HL-60 (cell line): ENCODE measurements around the gene HABP2.

Source experiments
- DNase-seq, 2 experiments: peaks; one replicate each; pipeline ENCODE4 v3.0.0-alpha.2; 2010 to 2020; ENCODE audit warnings: low read depth in 1 of 2, low spot score in 1 of 2
- H3K27ac ChIP-seq: fragments of 250-450 bp; sonication (Bioruptor Pico); replicated peaks from 2 replicates; pipeline ENCODE4 v1.5.1; 2020; ENCODE audit warnings: mild to moderate bottlenecking, moderate library complexity
- H3K27me3 ChIP-seq: fragments of 250-450 bp; sonication (Bioruptor Pico); 2 replicates; pipeline ENCODE4 v1.5.1; 2021; ENCODE audit warnings: mild to moderate bottlenecking, moderate library complexity; ENCODE audit not compliant: insufficient read depth, poor library complexity, severe bottlenecking
- H3K4me3 ChIP-seq: replicated peaks from 2 replicates; pipeline ENCODE4 v1.5.1; 2011; ENCODE audit warnings: mild to moderate bottlenecking, control low read depth, low read length; ENCODE audit not compliant: insufficient read depth
- GABPA ChIP-seq: IDR thresholded peaks from 2 replicates; pipeline ENCODE4 v1.6.1; 2012; ENCODE audit warnings: low read depth
- POLR2AphosphoS5 ChIP-seq: IDR thresholded peaks from 2 replicates; pipeline ENCODE4 v1.6.1; 2012; ENCODE audit warnings: low read depth
- SPI1 ChIP-seq: IDR thresholded peaks from 2 replicates; pipeline ENCODE4 v1.6.1; 2012; ENCODE audit warnings: low read depth, mild to moderate bottlenecking, borderline replicate concordance
- TF ChIP-seq, protein P1 (sequence below): IDR thresholded peaks from one replicate; pipeline ENCODE4 v1.5.1; 2011; ENCODE audit warnings: low read length, control low read depth, inconsistent platforms; ENCODE audit not compliant: insufficient read depth
- TF ChIP-seq, protein P2 (sequence below): IDR thresholded peaks from 2 replicates; pipeline ENCODE4 v1.6.1; 2012; ENCODE audit warnings: low read depth; ENCODE audit not compliant: insufficient replicate concordance

The HABP2 gene

DNA sequence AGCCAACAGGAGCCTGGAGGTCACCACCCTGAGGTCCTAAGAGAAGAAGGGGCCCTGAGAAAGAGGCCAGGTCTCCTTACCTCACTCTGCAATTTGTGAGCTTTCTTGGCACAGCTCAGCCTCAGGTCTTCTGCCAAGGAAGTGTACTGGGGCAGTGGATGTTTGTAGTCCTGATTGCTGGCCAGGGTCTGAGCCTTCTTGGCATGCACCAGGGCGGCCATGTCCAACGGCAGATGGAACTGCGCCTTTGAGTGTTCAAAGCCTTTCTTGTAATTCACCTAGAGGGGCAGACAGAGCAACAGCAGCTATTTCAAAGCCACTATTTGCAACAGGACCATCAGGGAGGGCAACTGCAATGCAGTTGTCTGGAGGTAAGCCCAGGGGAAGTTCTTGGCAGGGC, 59.3 kb downstream of the HABP2 start:
- Histone ChIP-seq H3K27me3 (peaks cover 3% of the 10 kb centered on the region), H3K27ac (no peak overlapping the region), H3K4me3 (no peak overlapping the region)
- DNase-seq, result no peak
- TF ChIP-seq, protein P1, sequence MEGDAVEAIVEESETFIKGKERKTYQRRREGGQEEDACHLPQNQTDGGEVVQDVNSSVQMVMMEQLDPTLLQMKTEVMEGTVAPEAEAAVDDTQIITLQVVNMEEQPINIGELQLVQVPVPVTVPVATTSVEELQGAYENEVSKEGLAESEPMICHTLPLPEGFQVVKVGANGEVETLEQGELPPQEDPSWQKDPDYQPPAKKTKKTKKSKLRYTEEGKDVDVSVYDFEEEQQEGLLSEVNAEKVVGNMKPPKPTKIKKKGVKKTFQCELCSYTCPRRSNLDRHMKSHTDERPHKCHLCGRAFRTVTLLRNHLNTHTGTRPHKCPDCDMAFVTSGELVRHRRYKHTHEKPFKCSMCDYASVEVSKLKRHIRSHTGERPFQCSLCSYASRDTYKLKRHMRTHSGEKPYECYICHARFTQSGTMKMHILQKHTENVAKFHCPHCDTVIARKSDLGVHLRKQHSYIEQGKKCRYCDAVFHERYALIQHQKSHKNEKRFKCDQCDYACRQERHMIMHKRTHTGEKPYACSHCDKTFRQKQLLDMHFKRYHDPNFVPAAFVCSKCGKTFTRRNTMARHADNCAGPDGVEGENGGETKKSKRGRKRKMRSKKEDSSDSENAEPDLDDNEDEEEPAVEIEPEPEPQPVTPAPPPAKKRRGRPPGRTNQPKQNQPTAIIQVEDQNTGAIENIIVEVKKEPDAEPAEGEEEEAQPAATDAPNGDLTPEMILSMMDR, result no peak
- TF ChIP-seq, protein P2, sequence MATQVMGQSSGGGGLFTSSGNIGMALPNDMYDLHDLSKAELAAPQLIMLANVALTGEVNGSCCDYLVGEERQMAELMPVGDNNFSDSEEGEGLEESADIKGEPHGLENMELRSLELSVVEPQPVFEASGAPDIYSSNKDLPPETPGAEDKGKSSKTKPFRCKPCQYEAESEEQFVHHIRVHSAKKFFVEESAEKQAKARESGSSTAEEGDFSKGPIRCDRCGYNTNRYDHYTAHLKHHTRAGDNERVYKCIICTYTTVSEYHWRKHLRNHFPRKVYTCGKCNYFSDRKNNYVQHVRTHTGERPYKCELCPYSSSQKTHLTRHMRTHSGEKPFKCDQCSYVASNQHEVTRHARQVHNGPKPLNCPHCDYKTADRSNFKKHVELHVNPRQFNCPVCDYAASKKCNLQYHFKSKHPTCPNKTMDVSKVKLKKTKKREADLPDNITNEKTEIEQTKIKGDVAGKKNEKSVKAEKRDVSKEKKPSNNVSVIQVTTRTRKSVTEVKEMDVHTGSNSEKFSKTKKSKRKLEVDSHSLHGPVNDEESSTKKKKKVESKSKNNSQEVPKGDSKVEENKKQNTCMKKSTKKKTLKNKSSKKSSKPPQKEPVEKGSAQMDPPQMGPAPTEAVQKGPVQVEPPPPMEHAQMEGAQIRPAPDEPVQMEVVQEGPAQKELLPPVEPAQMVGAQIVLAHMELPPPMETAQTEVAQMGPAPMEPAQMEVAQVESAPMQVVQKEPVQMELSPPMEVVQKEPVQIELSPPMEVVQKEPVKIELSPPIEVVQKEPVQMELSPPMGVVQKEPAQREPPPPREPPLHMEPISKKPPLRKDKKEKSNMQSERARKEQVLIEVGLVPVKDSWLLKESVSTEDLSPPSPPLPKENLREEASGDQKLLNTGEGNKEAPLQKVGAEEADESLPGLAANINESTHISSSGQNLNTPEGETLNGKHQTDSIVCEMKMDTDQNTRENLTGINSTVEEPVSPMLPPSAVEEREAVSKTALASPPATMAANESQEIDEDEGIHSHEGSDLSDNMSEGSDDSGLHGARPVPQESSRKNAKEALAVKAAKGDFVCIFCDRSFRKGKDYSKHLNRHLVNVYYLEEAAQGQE, result no peak
- TF ChIP-seq POLR2AphosphoS5, result no peak
- no peak for TF ChIP-seq SPI1
- no peak for TF ChIP-seq GABPA

DNA sequence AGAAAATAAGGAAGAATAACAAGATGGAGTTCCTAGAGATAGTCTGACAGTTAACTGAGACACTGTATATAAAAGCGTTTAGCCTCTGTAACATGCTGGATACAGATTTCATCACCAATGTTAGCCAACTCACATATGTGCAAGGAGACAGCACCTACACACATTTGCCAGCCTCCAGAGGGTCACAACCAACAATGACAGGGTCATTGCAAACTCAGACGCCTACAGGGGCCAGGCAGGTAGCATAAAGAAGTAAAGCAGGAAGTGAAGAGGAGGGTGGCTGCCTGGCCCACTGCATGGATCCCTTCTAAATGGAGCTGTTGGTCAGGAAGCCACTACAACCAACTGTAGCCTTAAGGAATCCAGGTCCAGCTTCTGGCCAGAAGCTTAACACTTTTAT, 60.6 kb downstream of the HABP2 start:
- TF ChIP-seq GABPA (no peak), POLR2AphosphoS5 (no peak), SPI1 (no peak)
- TF ChIP-seq, protein P1, result no peak
- TF ChIP-seq, protein P2, result no peak
- Histone ChIP-seq H3K27me3 (peaks cover 3% of the 10 kb centered on the region), H3K27ac (no peak overlapping the region), H3K4me3 (no peak overlapping the region)
- DNase-seq, result no peak

DNA sequence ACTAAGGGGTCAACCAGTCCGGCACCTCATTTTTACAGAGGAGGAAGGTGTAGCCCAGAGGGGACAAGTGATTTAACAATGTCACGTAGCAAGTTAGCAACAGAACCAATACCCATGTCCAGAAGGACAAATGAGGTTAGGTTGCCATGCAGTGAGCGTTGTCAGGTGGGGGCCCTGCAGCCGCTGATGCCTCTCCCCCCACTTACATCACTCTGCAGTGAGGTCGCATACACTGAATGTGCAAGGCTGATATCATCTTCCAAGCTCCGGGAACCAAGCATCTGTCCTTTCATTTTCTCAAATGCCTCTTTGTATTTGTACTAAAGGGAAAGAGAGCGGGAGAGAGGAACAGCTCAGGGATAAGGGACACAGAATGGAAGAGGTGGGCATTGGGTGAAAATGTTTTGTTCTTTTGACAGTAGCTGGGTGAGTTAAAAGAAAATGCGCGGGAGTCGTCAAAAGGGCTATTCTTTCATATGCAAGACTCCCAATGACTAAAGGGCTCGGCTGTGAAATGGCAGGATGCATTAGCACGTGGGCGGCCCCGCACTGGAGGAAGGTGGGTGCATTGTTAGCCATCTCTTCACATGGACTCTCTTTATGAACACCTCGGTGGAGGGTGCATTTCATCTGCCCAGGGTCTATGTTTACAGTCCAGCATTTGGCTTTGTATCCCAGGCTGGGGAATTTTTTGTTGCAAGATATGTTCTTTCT, 61.3 kb downstream of the HABP2 start:
- TF ChIP-seq SPI1, result no peak
- TF ChIP-seq, protein P2, result no peak
- no peak for TF ChIP-seq POLR2AphosphoS5
- TF ChIP-seq, protein P1, result no peak
- TF ChIP-seq GABPA, result no peak
- Histone ChIP-seq H3K4me3 (no peak overlapping the region), H3K27ac (no peak overlapping the region), H3K27me3 (peaks cover 3% of the 10 kb centered on the region)
- no peak for DNase-seq
